ENCODE data around the gene CLMP.

CLMP gene

GRCh38 chr11:123164732-123165450, 30.2 kb downstream of the CLMP start:
- no peak for TF ChIP-seq REST (IDR thresholded peaks at IDR 0.05; ENCODE audit: insufficient replicate concordance, low read depth)
- TF ChIP-seq GABPA (IDR thresholded peaks at IDR 0.05; ENCODE audit: low read depth) = no peak
- no peak for TF ChIP-seq SPI1 (IDR thresholded peaks at IDR 0.05; ENCODE audit: borderline replicate concordance, low read depth)
- TF ChIP-seq CTCF (IDR thresholded peaks at IDR 0.05; ENCODE audit: insufficient read depth, low read length) = no peak
- TF ChIP-seq POLR2AphosphoS5 (IDR thresholded peaks at IDR 0.05; ENCODE audit: low read depth) = no peak
- DNase-seq (ENCODE audit: low read depth in 1 of 2, low spot score in 1 of 2) = no peak
- H3K27me3 ChIP-seq (ENCODE audit: insufficient read depth, poor library complexity, severe bottlenecking) = no peaks in the 10 kb centered on the region

GRCh38 chr11:123163621-123164020, 31.4 kb downstream of the CLMP start:
- Histone ChIP-seq H3K27me3 (ENCODE audit: insufficient read depth, poor library complexity, severe bottlenecking) (no peaks in the 10 kb centered on the region), H3K4me3 (replicated peaks; ENCODE audit: insufficient read depth, low read length) (no peak overlapping the region), H3K27ac (replicated peaks) (no peak overlapping the region)
- no peak for DNase-seq (ENCODE audit: low read depth in 1 of 2, low spot score in 1 of 2)
- TF ChIP-seq REST (IDR thresholded peaks at IDR 0.05; ENCODE audit: insufficient replicate concordance, low read depth) = no peak
- no peak for TF ChIP-seq POLR2AphosphoS5 (IDR thresholded peaks at IDR 0.05; ENCODE audit: low read depth)
- no peak for TF ChIP-seq GABPA (IDR thresholded peaks at IDR 0.05; ENCODE audit: low read depth)
- TF ChIP-seq CTCF (IDR thresholded peaks at IDR 0.05; ENCODE audit: insufficient read depth, low read length) = no peak
- no peak for TF ChIP-seq SPI1 (IDR thresholded peaks at IDR 0.05; ENCODE audit: borderline replicate concordance, low read depth)

More at GRCh38 chr11:123164732-123165450, 30.2 kb downstream of the CLMP start:
- Histone ChIP-seq H3K27ac (replicated peaks) (no peak overlapping the region), H3K4me3 (replicated peaks; ENCODE audit: insufficient read depth, low read length) (no peak overlapping the region)

- TF ChIP-seq CTCF (IDR thresholded peaks at IDR 0.05; ENCODE audit: insufficient read depth, low read length) = no peak
- no peak for TF ChIP-seq SPI1 (IDR thresholded peaks at IDR 0.05; ENCODE audit: borderline replicate concordance, low read depth)
- TF ChIP-seq GABPA (IDR thresholded peaks at IDR 0.05; ENCODE audit: low read depth) = no peak
- no peak for TF ChIP-seq REST (IDR thresholded peaks at IDR 0.05; ENCODE audit: insufficient replicate concordance, low read depth)
- no peak for TF ChIP-seq POLR2AphosphoS5 (IDR thresholded peaks at IDR 0.05; ENCODE audit: low read depth)
- H3K27me3 ChIP-seq (ENCODE audit: insufficient read depth, poor library complexity, severe bottlenecking) = no peaks in the 10 kb centered on the region
- H3K27ac ChIP-seq (replicated peaks) = no peak overlapping the region
- no peak overlapping the region for H3K4me3 ChIP-seq (replicated peaks; ENCODE audit: insufficient read depth, low read length)
- DNase-seq (ENCODE audit: low read depth in 1 of 2, low spot score in 1 of 2) = no peak
These were observed 33.5 kb downstream of the CLMP start for GRCh38 chr11:123161376-123162030.
